Measurements from ENCODE around the gene RAB38. TPM values are rescaled to one million over a fixed set of nuclear protein-coding genes. Genes with fewer than 3 reads are reported as not detected.

RAB38 gene
- total and polyA plus RNA-seq, 2 experiments from 2014 or later: 8.8 to 14.2 TPM

GRCh38 chr11:88103337-88104206 is 71.7 kb downstream of the RAB38 start (continued):
- TF ChIP-seq ZNF462 (CRISPR knock-in tag; IDR thresholded peaks at IDR 0.05) (peak; percentile 92), POLR2AphosphoS5 (IDR thresholded peaks at IDR 0.05; ENCODE audit: low read depth) (no peak), ZNF331 (CRISPR knock-in tag; IDR thresholded peaks at IDR 0.05; ENCODE audit: low read depth) (no peak), JUNB (IDR thresholded peaks at IDR 0.05; ENCODE audit: unreplicated experiment) (no peak)

GRCh38 chr11:88102598-88102934 is 72.7 kb downstream of the RAB38 start:
- Mint-ChIP-seq H3K4me3 (no peak overlapping the region), H3K9me3 (no peaks in the 10 kb centered on the region), H3K27me3 (ENCODE audit: insufficient read depth, low read depth, poor library complexity) (no peaks in the 10 kb centered on the region), H3K36me3 (ENCODE audit: low read depth) (no peaks in the 10 kb centered on the region), H3K4me1 (peaks cover 5% of the 10 kb centered on the region; the same call in 2 of the 3 replicates), H3K27ac (no peak overlapping the region)
- no peaks in the 10 kb centered on the region for H3F3A ChIP-seq (replicated peaks; ENCODE audit: low read depth)
- no peak overlapping the region for H2AFZ ChIP-seq
- H3K4me2 ChIP-seq: no peak overlapping the region
- no peaks in the 10 kb centered on the region for H3K79me2 ChIP-seq (replicated peaks; ENCODE audit: insufficient read depth)
- H3K27me3 ChIP-seq (ENCODE audit: insufficient read depth): no peaks in the 10 kb centered on the region
- no peaks in the 10 kb centered on the region for H3K36me3 ChIP-seq (ENCODE audit: insufficient read depth)
- H3K27ac ChIP-seq (ENCODE audit: low read depth): no peak overlapping the region
- H3K4me3 ChIP-seq: no peak overlapping the region
- ATAC-seq: no peak
- H3K9me2 ChIP-seq (ENCODE audit: insufficient read depth): no peaks in the 10 kb centered on the region
- no peaks in the 10 kb centered on the region for H3K4me1 ChIP-seq (ENCODE audit: insufficient read depth)
- no peaks in the 10 kb centered on the region for H4K20me1 ChIP-seq (replicated peaks; ENCODE audit: insufficient read depth)
- DNase-seq (ENCODE audit: low spot score): no peak
- TF ChIP-seq EZH2phosphoT487 (IDR thresholded peaks at IDR 0.05; ENCODE audit: unreplicated experiment): no peak
- TF ChIP-seq ZNF114 (CRISPR knock-in tag; IDR thresholded peaks at IDR 0.05): no peak
- no peak for TF ChIP-seq ZNF331 (CRISPR knock-in tag; IDR thresholded peaks at IDR 0.05; ENCODE audit: low read depth)
- no peak for TF ChIP-seq EZH2 (IDR thresholded peaks at IDR 0.05; ENCODE audit: low read depth, unreplicated experiment)
- no peak for TF ChIP-seq JUNB (IDR thresholded peaks at IDR 0.05; ENCODE audit: unreplicated experiment)
- no peak for TF ChIP-seq POLR2AphosphoS5 (IDR thresholded peaks at IDR 0.05; ENCODE audit: low read depth)
- no peak for TF ChIP-seq ETS1 (IDR thresholded peaks at IDR 0.05)
- no peak for TF ChIP-seq NANOG (IDR thresholded peaks at IDR 0.05; ENCODE audit: borderline replicate concordance)

Measured in GM23338 (cell line).